T47D (cell line): ENCODE results near the gene ATG5.

Experiments used
- DNase-seq, 2 experiments: peaks; one replicate each; pipeline versions ENCODE4 v3.0.0 to v3.0.0-alpha.2; 2011 to 2012; ENCODE audit warnings: low read depth in 1 of 2, low spot score in 1 of 2
- JUND ChIP-seq: IDR thresholded peaks from 2 replicates; pipeline ENCODE4 v1.6.1; 2012; ENCODE audit warnings: low read depth
- in situ Hi-C: cut with HindIII; loops from 2 replicates; pipeline ENCODE4 v1.10.0; 2016; ENCODE audit warnings: low sequenced_read_pairs, low pct_unique_long_range_greater_than_20kb

The ATG5 gene

DNA sequence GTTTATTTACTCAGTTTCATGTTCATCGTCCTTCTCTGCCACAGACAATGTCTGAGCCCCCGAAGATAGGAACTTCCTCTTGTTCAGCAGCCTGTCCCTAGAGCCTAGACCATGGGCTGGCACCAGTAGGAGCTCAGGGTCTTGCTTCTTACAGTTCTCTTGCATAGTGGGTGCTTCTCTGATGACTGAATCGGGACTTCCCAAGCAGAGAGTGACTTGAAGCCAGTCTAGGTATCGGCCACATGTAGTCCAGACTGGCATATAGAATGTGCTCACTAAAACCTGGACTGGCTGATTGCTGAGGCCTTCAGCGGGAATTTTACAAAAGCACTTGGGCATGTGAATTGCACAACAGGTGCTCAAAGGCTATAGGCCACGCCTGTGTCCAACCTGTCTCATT lies 187.4 kb downstream of the ATG5 start:
- in situ Hi-C loops = no loop called here
- no peak for DNase-seq
- TF ChIP-seq JUND = no peak

DNA sequence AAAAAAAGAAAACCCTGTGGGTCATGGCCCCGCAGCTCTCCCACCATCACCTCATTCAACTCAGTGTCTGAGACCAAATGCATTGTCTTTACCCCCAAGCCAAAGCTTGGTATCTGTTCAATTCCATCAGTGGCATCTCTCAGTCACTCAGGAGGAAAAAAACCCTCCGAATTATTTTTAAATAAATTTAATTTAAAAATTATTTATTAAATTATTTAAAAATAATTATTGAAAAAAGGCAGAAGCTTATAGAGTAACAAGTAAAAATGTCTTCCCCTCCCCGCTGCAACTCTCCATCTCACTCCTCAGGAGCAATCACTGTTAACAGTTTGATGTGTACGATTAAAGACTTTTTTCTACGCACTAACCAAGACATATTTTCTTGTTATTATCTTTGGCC lies 188.7 kb downstream of the ATG5 start:
- TF ChIP-seq JUND = no peak
- in situ Hi-C loops = no loop called here
- DNase-seq = no peak

DNA sequence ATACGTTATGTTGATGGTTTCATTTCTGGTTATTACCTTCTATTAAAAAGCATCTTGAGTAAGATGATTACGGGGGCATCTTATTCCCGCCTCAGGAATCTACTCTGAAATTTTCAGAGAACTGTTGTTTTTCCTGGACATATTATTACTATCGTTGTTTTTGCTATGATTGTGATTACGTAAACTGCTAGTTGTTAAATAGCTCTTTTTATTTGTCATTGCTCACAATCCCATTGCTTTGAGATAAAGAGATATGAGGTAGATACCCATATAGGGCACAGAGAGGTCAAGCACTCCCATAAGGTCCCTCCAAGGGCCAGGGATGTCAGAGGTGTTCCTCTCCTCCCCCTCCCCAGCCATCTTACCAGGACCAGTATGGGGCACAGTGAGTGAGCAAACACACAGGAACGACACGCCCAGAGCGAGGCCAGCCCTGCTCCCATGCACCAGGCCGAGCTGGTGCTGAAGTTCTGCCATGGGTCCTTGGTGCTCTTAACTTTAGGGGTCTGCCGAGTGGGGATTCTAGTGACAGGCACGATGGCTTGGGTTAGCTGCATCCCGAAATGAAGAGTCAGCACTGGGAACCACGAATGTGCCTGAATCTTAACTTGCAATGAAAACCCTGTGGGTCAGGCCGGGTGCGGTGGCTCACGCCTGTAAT lies 189.5 kb downstream of the ATG5 start:
- in situ Hi-C loops = no loop called here
- DNase-seq = no peak
- no peak for TF ChIP-seq JUND

GRCh38 chr6:106134906-106135634 lies 190.5 kb downstream of the ATG5 start:
- TF ChIP-seq JUND = no peak
- no peak for DNase-seq
- in situ Hi-C loops = no loop called here
